Skeletal muscle cell (primary cell): ENCODE data around the gene RELN.

Source experiments
- DNase-seq: peaks from one replicate; pipeline ENCODE4 v3.0.0-alpha.2; 2010; ENCODE audit warnings: low read depth
- H3K4me3 ChIP-seq: 2 replicates; pipeline ENCODE4 v1.5.1; 2011; ENCODE audit warnings: low read depth, mild to moderate bottlenecking, control low read depth, low read length, moderate library complexity

Gene RELN

GRCh38 chr7:103993551-103993950 is 4.1 kb upstream of the RELN start:
- no peak overlapping the region for H3K4me3 ChIP-seq
- no peak for DNase-seq

DNA sequence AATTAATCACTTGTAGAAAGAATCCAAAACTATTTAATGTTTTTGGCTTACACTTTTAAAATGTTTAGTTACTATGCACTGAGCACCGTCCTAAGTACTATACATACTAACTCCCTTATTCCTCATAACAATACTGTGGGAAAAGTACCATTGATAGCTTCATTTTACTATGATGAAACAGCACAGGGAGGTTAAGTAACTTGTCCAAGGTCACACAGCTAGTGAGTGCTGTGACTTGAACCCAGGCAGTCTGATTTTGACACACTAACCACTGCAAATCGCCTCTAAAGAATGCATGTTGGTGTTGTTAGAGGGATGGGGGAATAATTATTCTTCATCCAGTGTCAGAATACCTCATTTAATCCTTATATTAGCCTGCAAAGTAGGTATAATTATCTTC is 1.9 kb upstream of the RELN start:
- no peak overlapping the region for H3K4me3 ChIP-seq
- DNase-seq = no peak

DNA sequence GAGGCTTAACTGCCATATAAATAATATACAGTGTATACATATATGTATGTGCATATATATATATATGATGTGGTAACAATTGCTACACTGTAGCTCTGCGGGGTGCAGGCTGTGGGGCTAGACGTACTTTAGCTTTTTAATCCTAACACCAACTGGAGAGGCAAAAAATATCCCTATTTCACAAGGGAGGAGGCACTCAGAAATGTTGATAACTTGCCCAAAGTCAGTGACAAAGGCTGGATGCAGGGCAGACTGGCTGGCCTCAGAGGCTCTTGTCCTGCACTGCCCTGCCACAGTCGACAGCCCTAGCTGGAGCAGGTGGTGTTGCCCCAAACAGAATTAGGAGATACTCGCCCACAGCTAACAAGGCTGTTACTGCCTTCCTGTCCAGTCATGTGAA is 1.5 kb upstream of the RELN start:
- DNase-seq = no peak
- H3K4me3 ChIP-seq = no peak overlapping the region

DNA sequence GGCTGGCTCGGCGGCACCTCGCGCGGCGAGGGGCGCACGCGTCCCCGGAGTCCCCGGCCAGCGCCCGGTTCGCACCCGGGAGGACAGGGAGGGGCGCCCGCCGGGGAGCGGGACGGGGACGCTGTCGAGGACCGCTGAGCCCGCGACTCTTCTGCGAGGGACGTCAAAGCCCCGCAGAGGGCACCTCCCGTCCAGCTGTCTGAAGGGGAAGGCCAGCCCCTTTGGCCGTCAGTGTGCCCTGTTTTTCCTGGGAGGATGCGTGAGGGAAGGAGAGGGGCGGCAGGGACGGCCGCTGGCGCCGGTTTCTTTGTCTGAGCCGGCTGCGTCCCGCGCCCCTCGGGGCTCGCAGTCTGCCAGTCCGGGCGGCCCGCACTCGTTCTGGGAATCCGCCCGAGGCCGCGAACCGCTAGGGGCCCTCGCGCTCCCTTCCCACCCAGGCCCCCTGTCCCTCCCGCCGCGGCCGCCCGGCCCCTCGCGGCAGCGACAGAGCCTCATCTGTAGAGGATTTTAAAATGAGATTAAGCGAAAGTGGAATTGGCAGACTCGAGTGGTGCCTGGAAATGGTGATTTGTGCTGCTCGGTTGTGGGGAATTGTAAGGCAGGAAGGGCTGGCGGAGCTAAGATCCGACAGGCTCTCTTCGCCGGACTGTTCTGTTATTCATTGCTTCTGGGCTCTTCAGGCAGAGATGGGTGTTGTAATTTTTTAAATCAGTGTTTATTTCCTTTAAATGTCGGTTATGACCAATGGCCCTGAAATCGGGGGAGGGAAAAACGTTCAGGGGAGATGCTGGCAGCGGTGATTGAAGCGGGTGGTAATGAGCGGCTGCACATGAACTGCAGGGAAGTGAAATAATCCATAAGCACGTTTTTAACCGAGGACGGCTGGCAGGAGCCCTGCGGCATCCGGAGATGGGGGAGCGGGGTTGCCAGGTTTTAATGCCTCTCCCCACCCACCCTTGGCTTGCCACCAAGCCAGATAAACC is 618 bp upstream of the RELN start:
- H3K4me3 ChIP-seq = peak overlapping the region; percentile 45
- DNase-seq = no peak

- H3K4me3 ChIP-seq = peak overlapping the region; percentile 20
- DNase-seq = no peak
These were observed 824 bp downstream of the RELN start for GRCh38 chr7:103988468-103989199.

DNA sequence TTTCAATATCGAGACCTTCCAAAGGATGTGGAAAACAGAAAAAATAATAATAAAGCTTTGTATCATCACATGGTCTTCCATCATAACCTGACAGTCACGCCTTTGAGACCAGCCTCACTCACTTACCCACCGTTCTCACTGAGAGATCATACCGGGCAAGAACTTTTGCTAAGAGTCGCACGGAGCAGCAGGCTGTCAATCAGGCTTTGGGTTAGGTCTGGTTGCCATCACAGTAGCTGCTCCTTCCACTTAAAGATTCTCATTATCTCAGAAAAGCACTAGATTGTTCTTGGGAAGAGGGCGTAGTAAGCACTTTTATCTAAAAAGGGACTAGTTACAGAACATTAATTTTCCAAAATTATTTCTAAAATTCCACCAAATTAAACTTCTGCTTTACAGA is 2.0 kb downstream of the RELN start:
- DNase-seq = no peak

GRCh38 chr7:103985565-103986126 is 3.8 kb downstream of the RELN start:
- DNase-seq = no peak
- no peak overlapping the region for H3K4me3 ChIP-seq

More for the DNA sequence above, 2.0 kb downstream of the RELN start:
- H3K4me3 ChIP-seq = no peak overlapping the region

DNA sequence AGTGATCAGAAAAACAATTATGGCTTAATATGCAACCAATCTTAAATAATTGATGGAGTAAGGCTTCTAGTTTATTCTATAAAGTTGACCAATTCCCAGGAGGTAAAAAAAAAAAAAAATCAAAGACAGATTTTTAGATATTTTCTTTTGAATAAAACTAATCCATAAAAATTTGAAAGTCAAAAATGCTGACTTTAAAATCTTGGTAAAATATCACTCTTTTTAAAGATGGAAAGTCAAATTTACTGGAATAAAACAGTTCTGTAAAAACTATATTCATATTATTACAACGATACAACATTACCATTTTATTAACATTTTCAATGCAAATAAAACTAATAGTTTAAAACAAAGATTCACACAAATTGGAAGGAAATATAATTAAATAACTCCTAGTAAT is 5.4 kb downstream of the RELN start:
- no peak for DNase-seq
- no peak overlapping the region for H3K4me3 ChIP-seq

DNA sequence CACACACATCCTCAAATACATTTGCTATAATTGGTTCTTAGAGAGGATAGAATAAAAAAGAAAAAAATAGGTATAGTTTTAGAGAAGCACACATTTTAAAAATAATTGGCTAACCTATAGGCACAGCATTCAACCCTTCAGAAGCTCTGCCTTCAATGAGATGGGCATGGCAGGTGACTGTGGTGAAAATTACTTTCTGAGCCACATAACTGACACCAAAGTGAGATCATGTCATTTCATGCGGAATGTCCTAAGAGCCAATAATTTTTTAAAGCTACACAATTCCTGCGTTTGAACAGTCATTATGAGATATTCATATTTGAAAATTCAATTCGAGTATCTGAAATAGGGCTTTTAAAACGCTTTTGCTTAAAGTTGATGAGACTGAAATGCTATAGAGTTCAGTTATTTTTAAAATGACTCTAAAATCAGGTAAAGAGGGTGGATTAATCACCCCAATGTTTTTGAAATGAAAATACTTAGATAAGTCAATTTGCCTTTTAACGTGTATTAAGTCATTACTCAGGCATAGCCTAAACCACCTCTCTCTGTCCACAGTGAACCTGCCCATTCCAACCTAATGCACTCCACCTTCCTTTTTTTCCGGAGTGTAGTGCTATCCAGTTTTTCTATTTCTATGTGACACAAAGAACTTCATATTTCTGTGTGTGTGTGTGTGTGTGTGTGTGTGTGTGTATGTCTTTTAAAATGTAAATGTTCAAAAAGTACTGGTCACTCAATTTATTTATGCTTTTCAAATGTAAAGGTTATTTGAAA is 6.1 kb downstream of the RELN start:
- H3K4me3 ChIP-seq = no peak overlapping the region
- no peak for DNase-seq

DNA sequence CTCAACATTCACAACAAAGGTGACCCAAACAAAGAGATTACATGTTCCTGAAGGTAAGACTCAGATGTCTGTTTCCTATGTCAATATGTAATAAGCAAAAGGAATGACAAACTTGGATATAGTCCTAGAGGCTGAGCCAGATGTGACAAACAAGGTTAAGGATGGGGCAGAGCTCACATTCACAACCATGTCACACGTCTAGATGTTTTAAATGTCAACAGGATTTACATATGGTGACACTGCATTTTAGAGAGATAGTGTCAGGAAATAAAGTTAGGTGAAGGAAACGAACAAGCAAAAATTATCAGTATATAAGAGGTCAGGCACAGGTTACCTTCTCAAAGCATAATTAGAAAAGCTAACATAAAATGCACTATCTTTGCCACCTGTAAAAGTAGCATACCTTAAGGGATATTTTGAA is 8.4 kb downstream of the RELN start:
- no peak for DNase-seq
- no peak overlapping the region for H3K4me3 ChIP-seq

GRCh38 chr7:103972779-103973434 is 16.6 kb downstream of the RELN start:
- DNase-seq = no peak

DNA sequence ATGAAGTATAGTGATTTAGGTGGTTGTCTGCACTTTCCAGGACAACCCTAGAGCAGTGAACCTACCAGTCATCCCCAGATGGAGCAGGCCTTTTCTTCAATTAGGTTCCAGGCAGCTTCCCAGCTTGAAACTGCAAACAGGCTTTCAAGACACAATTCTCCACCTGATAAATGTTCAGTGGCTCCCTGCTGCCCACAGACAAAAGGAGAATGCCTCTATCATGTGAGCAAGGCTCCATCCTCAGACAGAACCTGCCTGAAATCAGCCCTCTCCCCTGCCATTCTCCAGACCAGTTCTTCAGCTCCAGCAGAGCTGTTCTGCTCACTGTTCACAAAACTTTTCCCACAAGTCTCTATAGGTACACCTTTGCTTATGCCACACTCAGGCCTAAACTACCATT is 22.1 kb downstream of the RELN start:
- H3K4me3 ChIP-seq = no peak overlapping the region
- no peak for DNase-seq

More at GRCh38 chr7:103972779-103973434, 16.6 kb downstream of the RELN start:
- no peak overlapping the region for H3K4me3 ChIP-seq

DNA sequence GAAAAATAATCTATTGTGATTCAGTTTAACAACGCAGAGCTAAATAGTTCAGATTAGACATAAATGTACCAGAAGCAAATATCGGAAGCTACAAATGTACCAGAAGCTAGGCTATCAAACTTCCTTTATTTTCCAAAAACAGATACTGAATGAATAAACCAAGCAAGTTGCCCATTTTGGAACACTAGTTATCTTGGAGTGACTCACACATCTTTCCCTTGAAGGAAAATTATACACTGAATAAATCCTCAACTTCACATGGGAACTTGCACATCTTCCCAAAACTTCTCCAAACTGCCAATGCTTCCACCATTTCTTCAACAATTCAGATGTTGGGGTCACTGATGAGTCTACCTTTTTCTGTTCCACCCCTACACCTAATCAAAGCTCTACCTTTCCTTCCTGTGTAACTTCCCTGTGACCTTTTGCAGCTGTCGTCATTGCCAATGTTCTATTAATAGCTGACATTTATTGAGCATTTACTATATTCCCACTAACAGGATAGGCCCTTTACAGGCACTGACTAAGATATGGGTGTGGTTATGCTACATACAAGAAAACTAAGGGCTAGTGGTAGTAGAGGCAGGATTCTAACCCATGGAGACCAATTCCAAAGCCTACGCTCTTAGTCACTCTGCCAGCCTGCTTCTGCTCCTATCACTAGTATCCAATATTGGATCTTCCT is 22.7 kb downstream of the RELN start:
- no peak overlapping the region for H3K4me3 ChIP-seq
- no peak for DNase-seq

- H3K4me3 ChIP-seq = no peak overlapping the region
- DNase-seq = no peak
These were observed 25.2 kb downstream of the RELN start for GRCh38 chr7:103964269-103964668.

GRCh38 chr7:103962070-103962469 is 27.4 kb downstream of the RELN start:
- DNase-seq = no peak
- no peak overlapping the region for H3K4me3 ChIP-seq

GRCh38 chr7:103958284-103958818 is 31.1 kb downstream of the RELN start:
- no peak for DNase-seq
- no peak overlapping the region for H3K4me3 ChIP-seq

- H3K4me3 ChIP-seq = no peak overlapping the region
- no peak for DNase-seq
These were observed 33.5 kb downstream of the RELN start for GRCh38 chr7:103955985-103956384.

GRCh38 chr7:103952408-103952807 is 37.0 kb downstream of the RELN start:
- no peak overlapping the region for H3K4me3 ChIP-seq
- DNase-seq = no peak
